Activated T-cell treated with anti-CD3 and anti-CD28 coated beads, Interleukin-2, amount 50 U/mL, for 24 hours (primary cell): ENCODE measurements around the gene DIAPH2.
"Not testable (repeated sequence)": the region's sequence is repeated elsewhere in the genome, so short reads cannot be mapped to it uniquely, and the experiment has no call there.

Experiments
- DNase-seq: peaks from one replicate; pipeline ENCODE4 v3.0.0-alpha.2; 2020
- H3K27ac Mint-ChIP-seq: 2 replicates; pipeline ENCODE4 v1.8.0; 2020; ENCODE audit warnings: mild to moderate bottlenecking, mixed read lengths
- H3K27me3 Mint-ChIP-seq: 2 replicates; pipeline ENCODE4 v1.8.0; 2020; ENCODE audit warnings: mixed read lengths
- H3K36me3 Mint-ChIP-seq: 2 replicates; pipeline ENCODE4 v1.8.0; 2020; ENCODE audit warnings: low read depth, mixed read lengths
- H3K4me1 Mint-ChIP-seq: 2 replicates; pipeline ENCODE4 v1.8.0; 2020; ENCODE audit warnings: low read depth, mixed read lengths
- H3K4me3 Mint-ChIP-seq: 2 replicates; pipeline ENCODE4 v1.8.0; 2020; ENCODE audit warnings: mild to moderate bottlenecking, moderate library complexity, mixed read lengths
- H3K9me3 Mint-ChIP-seq: 2 replicates; pipeline ENCODE4 v1.8.0; 2020; ENCODE audit warnings: mixed read lengths

The DIAPH2 gene

GRCh38 chrX:96824166-96824565, 139.5 kb downstream of the DIAPH2 start:
- H3K36me3 Mint-ChIP-seq = no peaks in the 10 kb centered on the region
- H3K4me1 Mint-ChIP-seq = no peaks in the 10 kb centered on the region
- H3K27ac Mint-ChIP-seq = no peak overlapping the region

GRCh38 chrX:96833333-96833732, 148.7 kb downstream of the DIAPH2 start:
- H3K27me3 Mint-ChIP-seq = no peaks in the 10 kb centered on the region
- H3K4me1 Mint-ChIP-seq = no peaks in the 10 kb centered on the region
- no peaks in the 10 kb centered on the region for H3K36me3 Mint-ChIP-seq
- H3K27ac Mint-ChIP-seq = no peak overlapping the region
- H3K4me3 Mint-ChIP-seq = no peak overlapping the region
- DNase-seq = no peak
- H3K9me3 Mint-ChIP-seq = no peaks in the 10 kb centered on the region

More at GRCh38 chrX:96824166-96824565, 139.5 kb downstream of the DIAPH2 start:
- DNase-seq = no peak
- no peaks in the 10 kb centered on the region for H3K9me3 Mint-ChIP-seq
- no peaks in the 10 kb centered on the region for H3K27me3 Mint-ChIP-seq
- H3K4me3 Mint-ChIP-seq = no peak overlapping the region

GRCh38 chrX:96834137-96834536, 149.5 kb downstream of the DIAPH2 start:
- Mint-ChIP-seq H3K9me3 (no peaks in the 10 kb centered on the region), H3K27me3 (no peaks in the 10 kb centered on the region), H3K36me3 (no peaks in the 10 kb centered on the region), H3K4me3 (no peak overlapping the region), H3K4me1 (no peaks in the 10 kb centered on the region), H3K27ac (no peak overlapping the region)
- DNase-seq = no peak

- Mint-ChIP-seq H3K4me3 (no peak overlapping the region), H3K27ac (no peak overlapping the region), H3K9me3 (no peaks in the 10 kb centered on the region), H3K27me3 (peaks cover under 1% of the 10 kb centered on the region), H3K4me1 (no peaks in the 10 kb centered on the region), H3K36me3 (no peaks in the 10 kb centered on the region)
- DNase-seq = no peak
Observed at GRCh38 chrX:96835660-96836289, 151.1 kb downstream of the DIAPH2 start.

GRCh38 chrX:96837808-96838207, 153.2 kb downstream of the DIAPH2 start:
- no peak overlapping the region for H3K4me3 Mint-ChIP-seq
- no peaks in the 10 kb centered on the region for H3K4me1 Mint-ChIP-seq
- peaks cover 7% of the 10 kb centered on the region for H3K27me3 Mint-ChIP-seq
- H3K9me3 Mint-ChIP-seq = no peaks in the 10 kb centered on the region
- H3K36me3 Mint-ChIP-seq = no peaks in the 10 kb centered on the region
- DNase-seq = no peak
- H3K27ac Mint-ChIP-seq = no peak overlapping the region

DNA sequence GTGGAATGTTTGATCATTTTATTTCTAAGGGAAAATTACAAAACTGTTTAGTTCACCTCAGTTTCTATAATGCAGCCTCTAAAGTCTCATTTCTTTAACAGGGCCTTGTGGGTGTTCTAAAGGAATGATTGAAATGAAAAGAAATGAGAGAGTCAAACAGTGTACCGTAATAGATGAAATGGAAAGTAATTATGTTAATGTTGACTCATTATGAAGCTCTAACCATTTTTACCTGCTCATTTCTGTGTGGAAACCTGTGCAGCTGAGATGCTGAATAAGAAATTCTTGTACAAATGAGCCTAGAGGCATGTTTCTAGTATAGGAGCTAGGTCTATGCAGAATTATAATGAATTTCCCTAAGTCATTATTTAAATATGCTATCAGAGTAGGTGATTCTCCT, 153.9 kb downstream of the DIAPH2 start:
- H3K9me3 Mint-ChIP-seq = no peaks in the 10 kb centered on the region
- H3K36me3 Mint-ChIP-seq = no peaks in the 10 kb centered on the region
- no peaks in the 10 kb centered on the region for H3K4me1 Mint-ChIP-seq
- DNase-seq = no peak
- peaks cover 9% of the 10 kb centered on the region for H3K27me3 Mint-ChIP-seq
- H3K27ac Mint-ChIP-seq = no peak overlapping the region
- no peak overlapping the region for H3K4me3 Mint-ChIP-seq

DNA sequence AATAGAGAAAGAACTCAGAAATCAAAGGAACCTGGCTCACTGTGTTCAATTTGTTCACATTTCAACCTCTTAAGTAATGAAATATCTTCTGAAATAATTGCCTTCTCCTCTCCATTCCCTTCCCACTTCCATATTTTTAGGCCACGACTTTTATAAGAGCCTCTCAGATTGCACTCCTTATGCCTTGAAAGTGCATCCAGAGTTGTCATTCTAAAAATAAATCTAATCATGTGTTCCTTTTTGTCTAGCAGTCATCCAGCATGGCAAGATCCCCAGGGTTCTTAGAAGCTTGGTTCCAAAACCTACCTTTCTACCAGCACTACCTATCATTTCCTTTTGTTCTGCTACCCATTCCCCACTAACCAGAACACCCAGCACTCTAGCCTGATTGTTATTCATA, 156.7 kb downstream of the DIAPH2 start:
- Mint-ChIP-seq H3K4me1 (no peaks in the 10 kb centered on the region), H3K4me3 (no peak overlapping the region), H3K27ac (no peak overlapping the region), H3K9me3 (no peaks in the 10 kb centered on the region), H3K27me3 (peaks cover 9% of the 10 kb centered on the region), H3K36me3 (no peaks in the 10 kb centered on the region)
- DNase-seq = no peak

GRCh38 chrX:96841866-96842265, 157.2 kb downstream of the DIAPH2 start:
- not testable (repeated sequence) for H3K4me1 Mint-ChIP-seq, H3K9me3 Mint-ChIP-seq, H3K4me3 Mint-ChIP-seq, H3K27ac Mint-ChIP-seq, H3K36me3 Mint-ChIP-seq, H3K27me3 Mint-ChIP-seq, DNase-seq

- H3K36me3 Mint-ChIP-seq = no peaks in the 10 kb centered on the region
Observed at GRCh38 chrX:96843566-96843965, 158.9 kb downstream of the DIAPH2 start.

GRCh38 chrX:96846841-96847240, 162.2 kb downstream of the DIAPH2 start:
- no peak overlapping the region for H3K4me3 Mint-ChIP-seq
- H3K27ac Mint-ChIP-seq = no peak overlapping the region
- no peaks in the 10 kb centered on the region for H3K9me3 Mint-ChIP-seq
- no peak for DNase-seq
- no peaks in the 10 kb centered on the region for H3K36me3 Mint-ChIP-seq
- no peaks in the 10 kb centered on the region for H3K4me1 Mint-ChIP-seq
- H3K27me3 Mint-ChIP-seq = peaks cover 13% of the 10 kb centered on the region

More at GRCh38 chrX:96843566-96843965, 158.9 kb downstream of the DIAPH2 start:
- H3K27me3 Mint-ChIP-seq = peaks cover 9% of the 10 kb centered on the region
- H3K4me3 Mint-ChIP-seq = no peak overlapping the region
- no peaks in the 10 kb centered on the region for H3K9me3 Mint-ChIP-seq
- DNase-seq = no peak
- no peak overlapping the region for H3K27ac Mint-ChIP-seq
- no peaks in the 10 kb centered on the region for H3K4me1 Mint-ChIP-seq

DNA sequence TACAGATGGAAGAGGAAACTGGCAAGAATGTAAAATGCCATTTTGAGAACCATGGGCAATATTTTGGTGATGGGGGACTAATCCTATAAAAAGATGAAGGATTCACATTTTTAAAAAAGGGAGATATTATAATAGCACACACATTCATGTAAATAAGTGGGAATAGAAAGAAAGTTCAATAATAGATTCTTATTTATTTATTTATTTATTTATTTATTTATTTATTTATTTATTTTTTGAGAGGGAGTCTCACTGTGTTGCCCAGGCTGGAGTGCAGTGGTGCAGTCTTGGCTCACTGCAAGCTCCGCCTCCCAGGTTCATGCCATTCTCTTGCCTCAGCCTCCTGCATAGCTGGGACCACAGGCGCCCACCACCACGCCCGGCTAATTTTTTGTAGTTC, 174.8 kb downstream of the DIAPH2 start:
- not testable (repeated sequence) for H3K4me1 Mint-ChIP-seq, H3K27me3 Mint-ChIP-seq, H3K4me3 Mint-ChIP-seq, H3K9me3 Mint-ChIP-seq, DNase-seq, H3K27ac Mint-ChIP-seq, H3K36me3 Mint-ChIP-seq

DNA sequence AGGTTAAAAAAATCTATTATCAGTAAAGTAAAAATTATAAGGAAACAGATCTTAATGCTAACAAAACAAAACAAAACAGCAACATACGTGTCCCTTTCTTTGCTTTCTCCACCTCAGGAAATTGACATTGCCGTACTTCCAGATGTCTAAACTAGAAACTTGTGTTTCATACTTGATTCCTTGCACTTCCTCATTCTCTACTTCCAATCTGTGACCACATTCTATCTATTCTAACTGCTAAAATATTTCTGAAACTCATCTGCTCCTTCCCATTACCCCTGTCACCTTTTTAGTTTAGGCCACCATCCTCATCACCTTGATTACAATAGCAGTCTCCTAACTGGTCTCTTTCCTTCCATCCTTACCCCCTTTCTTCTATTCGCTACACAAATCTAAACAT, 176.6 kb downstream of the DIAPH2 start:
- no peaks in the 10 kb centered on the region for H3K9me3 Mint-ChIP-seq
- no peaks in the 10 kb centered on the region for H3K4me1 Mint-ChIP-seq
- H3K4me3 Mint-ChIP-seq = no peak overlapping the region
- peaks cover 6% of the 10 kb centered on the region for H3K27me3 Mint-ChIP-seq
- no peak overlapping the region for H3K27ac Mint-ChIP-seq
- H3K36me3 Mint-ChIP-seq = no peaks in the 10 kb centered on the region
- no peak for DNase-seq

DNA sequence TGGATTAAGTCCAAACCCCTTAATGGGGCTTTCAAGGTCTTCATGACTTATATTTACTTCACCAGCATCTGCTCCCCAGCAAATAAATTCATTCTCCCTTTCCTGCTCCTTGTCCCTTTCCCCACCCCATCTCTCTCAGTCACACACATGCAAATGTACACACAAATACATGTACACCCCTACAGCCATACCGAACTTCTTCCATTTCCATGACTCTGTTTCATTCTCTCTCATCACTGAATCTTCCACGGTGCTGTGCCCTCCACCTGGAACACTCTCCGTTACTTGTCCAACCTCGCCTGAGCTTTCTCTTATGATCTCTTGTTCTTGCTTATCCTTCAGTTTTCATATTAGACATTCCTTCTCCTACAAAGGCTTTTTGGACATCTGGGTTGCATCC, 177.0 kb downstream of the DIAPH2 start:
- H3K4me3 Mint-ChIP-seq = no peak overlapping the region
- peaks cover 6% of the 10 kb centered on the region for H3K27me3 Mint-ChIP-seq
- no peak overlapping the region for H3K27ac Mint-ChIP-seq
- H3K36me3 Mint-ChIP-seq = no peaks in the 10 kb centered on the region
- no peaks in the 10 kb centered on the region for H3K9me3 Mint-ChIP-seq
- DNase-seq = no peak
- H3K4me1 Mint-ChIP-seq = no peaks in the 10 kb centered on the region

DNA sequence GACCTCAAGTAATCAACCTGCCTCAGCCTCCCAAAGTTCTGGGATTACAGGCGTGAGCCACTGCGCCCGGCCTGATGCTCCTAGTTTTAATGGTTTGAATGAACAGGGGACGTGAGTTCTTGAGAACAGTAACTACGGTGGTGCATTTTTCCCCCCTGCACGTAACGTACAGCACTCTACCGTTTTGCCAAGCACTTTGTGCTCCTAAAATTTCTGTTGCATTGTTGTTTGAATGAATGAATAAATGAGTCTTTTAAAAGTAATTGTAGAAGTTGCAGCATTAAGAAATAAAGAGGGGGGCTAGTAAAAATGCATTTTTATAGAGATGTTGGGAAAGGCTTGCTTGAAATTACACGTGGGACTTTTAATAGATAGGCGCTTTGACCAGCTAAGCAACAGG, 199.0 kb downstream of the DIAPH2 start, which contains the start of gene RPA4:
TSS of gene RPA4 (plus strand) at position 301 of the 400 bp plus-strand sequence. CDS start 403 bp downstream, outside the sequence.
- H3K27ac Mint-ChIP-seq = no peak within 1 kb of the TSS
- no peak within 1 kb of the TSS for H3K4me3 Mint-ChIP-seq
- H3K36me3 Mint-ChIP-seq = peaks cover 14% of the 10 kb centered on the region
- H3K4me1 Mint-ChIP-seq = no peaks in the 10 kb centered on the region
- no peaks in the 10 kb centered on the region for H3K9me3 Mint-ChIP-seq
- no peak for DNase-seq
- H3K27me3 Mint-ChIP-seq = no peaks in the 10 kb centered on the region

DNA sequence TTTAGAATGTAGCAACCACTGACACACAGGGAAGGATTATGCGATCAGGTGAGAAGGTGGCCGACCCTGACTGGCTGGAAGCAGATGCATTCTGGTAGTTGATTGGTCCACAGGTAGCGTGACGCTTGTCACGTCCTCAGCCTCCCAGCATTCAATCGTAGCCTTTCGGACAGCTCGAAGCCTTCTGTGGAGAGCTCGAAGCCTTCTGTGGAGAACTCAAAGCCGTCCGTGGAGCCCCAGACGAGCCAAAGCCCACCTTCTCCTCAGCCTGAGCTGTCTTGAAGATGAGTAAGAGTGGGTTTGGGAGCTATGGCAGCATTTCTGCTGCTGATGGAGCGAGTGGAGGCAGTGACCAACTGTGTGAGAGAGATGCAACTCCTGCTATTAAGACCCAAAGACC, 199.4 kb downstream of the DIAPH2 start:
- no peak overlapping the region for H3K27ac Mint-ChIP-seq
- no peaks in the 10 kb centered on the region for H3K9me3 Mint-ChIP-seq
- peaks cover 14% of the 10 kb centered on the region for H3K36me3 Mint-ChIP-seq
- no peak overlapping the region for H3K4me3 Mint-ChIP-seq
- DNase-seq = no peak
- H3K4me1 Mint-ChIP-seq = no peaks in the 10 kb centered on the region
- no peaks in the 10 kb centered on the region for H3K27me3 Mint-ChIP-seq

DNA sequence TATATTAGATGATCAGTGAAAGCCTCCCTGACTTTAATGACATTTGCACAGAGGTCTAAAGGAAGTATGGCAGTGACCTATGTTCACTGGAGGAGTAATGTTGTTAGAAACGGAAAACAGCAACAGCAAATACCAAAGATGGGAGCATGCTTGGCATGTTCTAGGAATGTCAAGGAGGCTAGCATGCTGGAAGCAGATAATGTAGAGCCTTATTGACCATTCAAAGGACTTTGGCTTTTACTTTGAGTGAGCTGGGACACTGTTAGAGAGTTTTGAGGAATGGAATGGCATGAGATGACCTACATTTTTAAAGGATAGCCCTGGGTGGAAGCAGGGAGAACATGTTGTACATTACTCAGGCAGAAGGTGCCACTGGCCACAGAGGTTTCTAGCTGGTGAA, 205.1 kb downstream of the DIAPH2 start:
- no peak overlapping the region for H3K27ac Mint-ChIP-seq
- no peaks in the 10 kb centered on the region for H3K9me3 Mint-ChIP-seq
- DNase-seq = no peak
- no peaks in the 10 kb centered on the region for H3K4me1 Mint-ChIP-seq
- no peaks in the 10 kb centered on the region for H3K27me3 Mint-ChIP-seq
- H3K36me3 Mint-ChIP-seq = peaks cover 1% of the 10 kb centered on the region
- no peak overlapping the region for H3K4me3 Mint-ChIP-seq
